Activated CD8-positive, alpha-beta T cell treated with anti-CD3 and anti-CD28 coated beads for 36 hours (primary cell): Measurements from ENCODE around the gene INPP5K. TPM values are rescaled to one million over a fixed set of nuclear protein-coding genes. Genes with fewer than 3 reads are reported as not detected.

Source experiments
- ATAC-seq: fragments of 200-7000 bp; cut with Tn5 transposase; one replicate; pipeline ENCODE4 v1.10.0; 2021; ENCODE audit warnings: mild to moderate bottlenecking, moderate library complexity
- CTCF ChIA-PET: fragments of 350-600 bp; sonication (Branson Sonifier 250); formaldehyde crosslinking; loops from one replicate; lab custom pipeline; 2021; ENCODE audit warnings: antibody characterized with exemption; lab: Charles Lee
- POLR2A ChIA-PET: fragments of 350-600 bp; sonication (Branson Sonifier 250); formaldehyde crosslinking; loops from one replicate; lab custom pipeline; 2021; ENCODE audit warnings: antibody characterized with exemption; lab: Charles Lee
- DNase-seq: peaks from one replicate; pipeline ENCODE4 v3.0.0-alpha.2; 2020
- H3K27ac Mint-ChIP-seq: one replicate; pipeline ENCODE4 v1.8.0; 2021; ENCODE audit warnings: mild to moderate bottlenecking, mixed read lengths
- H3K27me3 Mint-ChIP-seq: one replicate; pipeline ENCODE4 v1.8.0; 2021; ENCODE audit warnings: mixed read lengths
- H3K36me3 Mint-ChIP-seq: one replicate; pipeline ENCODE4 v1.8.0; 2021; ENCODE audit warnings: low read depth, mixed read lengths
- H3K4me1 Mint-ChIP-seq: one replicate; pipeline ENCODE4 v1.8.0; 2021; ENCODE audit warnings: low read depth, mixed read lengths
- H3K4me3 Mint-ChIP-seq: one replicate; pipeline ENCODE4 v1.8.0; 2021; ENCODE audit warnings: mild to moderate bottlenecking, moderate library complexity, mixed read lengths
- H3K9me3 Mint-ChIP-seq: one replicate; pipeline ENCODE4 v1.8.0; 2021; ENCODE audit warnings: mixed read lengths
- intact Hi-C: fragments of 100-400 bp; cut with micrococcal nuclease; formaldehyde crosslinking; loops from one replicate; pipeline ENCODE4 v1.10.0; 2022
- total RNA-seq, 2 experiments: library from RNA; stranded (reverse); gene quantifications; one replicate each; pipeline ENCODE4 v1.2.3, GENCODE V29; 2021
- TF ChIP-seq, protein P1 (sequence below): fragments of 200-600 bp; IDR thresholded peaks from one replicate; pipeline ENCODE4 v1.8.0; 2022; ENCODE audit warnings: antibody characterized with exemption, mild to moderate bottlenecking

Gene INPP5K
- total RNA-seq, 2 experiments from 2014 or later: 16.5 to 16.7 TPM

DNA sequence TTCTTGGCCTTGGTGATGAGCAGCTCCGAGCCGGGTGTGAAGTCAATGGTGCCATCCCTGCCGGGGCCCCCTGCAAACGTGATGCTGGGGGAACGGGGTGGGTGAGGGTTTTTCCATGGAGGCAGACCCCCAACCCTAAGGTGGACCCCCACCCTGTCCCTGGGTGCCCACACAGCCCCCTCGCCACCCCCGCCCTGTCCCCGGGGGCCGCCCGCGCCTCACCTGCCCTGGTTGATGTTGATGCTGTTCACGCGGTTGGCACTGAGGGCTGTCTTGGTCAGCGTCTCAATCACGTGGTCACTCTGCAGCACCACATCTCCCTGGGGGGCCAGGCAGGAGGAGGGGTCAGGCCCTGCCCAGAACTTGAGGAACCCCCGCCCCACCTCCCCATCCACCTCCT lies 49.2 kb downstream of the INPP5K start:
- Mint-ChIP-seq H3K36me3 (peaks cover 15% of the 10 kb centered on the region), H3K27ac (no peak overlapping the region), H3K9me3 (peaks cover 2% of the 10 kb centered on the region), H3K27me3 (peaks cover 13% of the 10 kb centered on the region), H3K4me1 (peaks cover 15% of the 10 kb centered on the region), H3K4me3 (no peak overlapping the region)
- TF ChIP-seq, protein P1, sequence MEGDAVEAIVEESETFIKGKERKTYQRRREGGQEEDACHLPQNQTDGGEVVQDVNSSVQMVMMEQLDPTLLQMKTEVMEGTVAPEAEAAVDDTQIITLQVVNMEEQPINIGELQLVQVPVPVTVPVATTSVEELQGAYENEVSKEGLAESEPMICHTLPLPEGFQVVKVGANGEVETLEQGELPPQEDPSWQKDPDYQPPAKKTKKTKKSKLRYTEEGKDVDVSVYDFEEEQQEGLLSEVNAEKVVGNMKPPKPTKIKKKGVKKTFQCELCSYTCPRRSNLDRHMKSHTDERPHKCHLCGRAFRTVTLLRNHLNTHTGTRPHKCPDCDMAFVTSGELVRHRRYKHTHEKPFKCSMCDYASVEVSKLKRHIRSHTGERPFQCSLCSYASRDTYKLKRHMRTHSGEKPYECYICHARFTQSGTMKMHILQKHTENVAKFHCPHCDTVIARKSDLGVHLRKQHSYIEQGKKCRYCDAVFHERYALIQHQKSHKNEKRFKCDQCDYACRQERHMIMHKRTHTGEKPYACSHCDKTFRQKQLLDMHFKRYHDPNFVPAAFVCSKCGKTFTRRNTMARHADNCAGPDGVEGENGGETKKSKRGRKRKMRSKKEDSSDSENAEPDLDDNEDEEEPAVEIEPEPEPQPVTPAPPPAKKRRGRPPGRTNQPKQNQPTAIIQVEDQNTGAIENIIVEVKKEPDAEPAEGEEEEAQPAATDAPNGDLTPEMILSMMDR: no peak
- ChIA-PET CTCF (no interaction called here), POLR2A (interaction anchor here (0.6 kb wide), 1 partner anchor 618 kb away, joined by 3 read pairs; no protein-coding TSS in a partner anchor)
- intact Hi-C loops: no loop called here
- DNase-seq (no peak), ATAC-seq (no peak)

DNA sequence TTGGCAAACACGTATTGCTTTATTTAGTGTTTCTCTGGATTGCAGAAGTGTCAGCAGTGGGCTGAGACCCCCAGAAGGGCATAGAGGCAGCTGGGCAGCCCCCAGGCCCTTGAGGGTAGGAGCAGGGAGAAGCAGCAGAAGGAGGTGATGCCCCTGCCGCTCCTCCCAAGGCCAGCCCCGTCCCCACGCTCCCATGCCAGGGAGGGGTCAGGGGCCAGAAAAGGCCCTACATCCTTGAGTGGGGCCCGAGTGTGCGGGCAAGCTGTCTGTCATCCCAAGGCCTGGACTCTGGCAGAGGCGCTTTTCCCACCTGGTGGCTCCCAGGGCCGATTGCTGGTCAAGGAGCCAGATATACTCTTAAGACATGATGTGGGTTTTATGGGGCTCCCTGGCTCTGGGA lies 52.2 kb downstream of the INPP5K start:
- no peak overlapping the region for H3K4me3 Mint-ChIP-seq
- intact Hi-C loops: loop anchor here (5.0 kb wide), 1 partner anchor 53 kb away; the partner anchor contains the start of gene INPP5K

DNA sequence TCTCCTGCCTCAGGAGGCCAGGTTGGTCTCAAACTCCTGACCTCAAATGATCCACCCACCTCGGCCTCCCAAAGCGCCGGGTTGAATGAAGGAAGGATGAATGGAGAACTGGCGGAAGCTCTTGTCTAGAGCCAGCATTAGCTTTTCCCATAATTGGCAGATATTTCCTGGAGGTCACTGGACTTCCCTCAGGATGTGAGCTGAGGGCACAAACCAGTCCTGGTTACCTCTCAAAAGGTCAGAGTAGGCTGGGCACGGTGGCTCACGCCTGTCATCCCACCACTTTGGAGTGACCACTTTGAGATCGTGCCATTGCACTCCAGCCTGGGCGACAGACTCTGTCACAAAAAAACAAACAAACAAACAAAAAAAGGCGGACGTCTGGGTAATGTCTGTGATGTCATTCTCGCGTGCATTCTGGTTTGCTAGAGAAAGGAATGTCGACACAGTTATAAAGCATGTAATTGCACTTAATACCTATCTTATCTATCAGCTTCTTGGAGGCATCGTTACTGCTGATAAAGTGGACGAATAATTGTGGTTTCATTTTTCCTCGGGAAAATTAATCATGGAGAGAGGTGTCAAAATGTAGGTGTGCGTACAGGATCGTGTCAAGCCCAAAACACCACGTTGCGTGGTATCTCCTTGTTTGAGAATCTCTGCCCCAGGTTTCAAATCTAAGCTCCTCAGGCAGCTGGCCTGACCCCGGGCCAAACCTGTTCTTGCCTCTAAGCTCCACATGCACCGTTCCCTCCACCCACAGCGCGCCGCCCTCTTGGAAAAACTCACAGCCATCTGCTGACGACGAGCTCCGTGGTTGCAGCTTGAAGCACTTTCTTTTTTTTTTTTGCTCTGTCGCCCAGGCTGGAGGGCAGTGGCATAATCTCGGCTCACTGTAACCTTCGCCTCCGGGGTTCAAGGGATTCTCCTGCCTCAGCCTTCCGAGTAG lies 54.0 kb downstream of the INPP5K start:
- Mint-ChIP-seq H3K27me3 (peaks cover 30% of the 10 kb centered on the region), H3K9me3 (no peaks in the 10 kb centered on the region), H3K4me3 (peak overlapping the region; percentile 38), H3K36me3 (peaks cover 3% of the 10 kb centered on the region), H3K27ac (peak overlapping the region; percentile 50), H3K4me1 (peaks cover 29% of the 10 kb centered on the region)
- TF ChIP-seq, protein P1: no peak
- ATAC-seq (peak; percentile 3), DNase-seq (peak; percentile 34)
- ChIA-PET POLR2A (interaction anchor here (0.8 to 1.9 kb wide), 8 partner anchors 14 to 130 kb away, joined by 3 to 5 read pairs (median 4); partner anchors contain the start of genes INPP5K and YWHAE), CTCF (interaction anchor here (1.1 to 1.8 kb wide), 5 partner anchors 13 to 130 kb away, joined by 3 to 9 read pairs (median 3); partner anchors contain the start of gene INPP5K)
- intact Hi-C loops: loop anchor here (5.0 kb wide), 1 partner anchor 55 kb away; the partner anchor contains the start of gene INPP5K

More for the DNA sequence above, 52.2 kb downstream of the INPP5K start:
- peaks cover 29% of the 10 kb centered on the region for H3K4me1 Mint-ChIP-seq
- no peak for DNase-seq
- ChIA-PET POLR2A (interaction anchor here (1.0 kb wide), 1 partner anchor 9 kb away, joined by 5 read pairs; no protein-coding TSS in a partner anchor), CTCF (interaction anchor here (1.8 kb wide), 1 partner anchor 99 kb away, joined by 9 read pairs; no protein-coding TSS in a partner anchor)
- H3K9me3 Mint-ChIP-seq: no peaks in the 10 kb centered on the region
- TF ChIP-seq, protein P1: no peak
- H3K27ac Mint-ChIP-seq: no peak overlapping the region
- H3K27me3 Mint-ChIP-seq: peaks cover 27% of the 10 kb centered on the region
- H3K36me3 Mint-ChIP-seq: peaks cover 12% of the 10 kb centered on the region
- no peak for ATAC-seq

DNA sequence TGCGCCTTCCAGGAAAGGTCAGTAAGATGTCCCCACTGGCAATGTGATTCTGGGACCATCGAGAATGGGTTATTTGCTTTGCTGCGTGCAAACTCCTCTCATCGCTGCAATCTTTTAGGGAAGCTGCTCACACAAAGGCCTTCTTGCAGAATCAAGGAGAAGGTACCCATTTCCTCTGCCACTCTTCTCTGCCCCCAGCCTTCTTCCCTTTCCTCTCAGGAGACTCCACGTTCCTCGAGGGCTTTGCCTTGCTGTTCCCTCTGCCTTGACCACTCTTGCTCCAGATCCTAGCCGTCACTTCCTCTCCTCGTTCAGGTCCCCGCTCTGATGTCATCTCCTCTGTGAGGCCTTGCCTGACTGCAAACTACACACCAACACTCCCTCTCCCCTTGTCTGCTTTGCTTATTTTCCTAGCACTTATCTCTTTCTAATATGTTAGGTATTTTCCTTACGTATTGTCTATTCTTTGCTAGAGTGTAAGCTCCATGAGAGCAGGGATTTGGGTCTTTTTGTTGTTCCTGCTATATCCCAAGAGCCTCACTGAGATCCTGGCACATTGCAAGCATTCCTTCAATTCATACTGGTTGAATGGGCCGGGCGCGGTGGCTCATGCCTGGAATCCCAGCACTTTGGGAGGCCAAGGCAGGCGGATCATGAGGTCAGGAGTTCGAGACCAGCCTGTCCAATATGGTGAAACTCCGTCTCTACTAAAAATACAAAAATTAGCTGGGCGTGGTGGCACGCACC lies 55.0 kb downstream of the INPP5K start:
- intact Hi-C loops: loop anchor here (5.0 kb wide), 1 partner anchor 56 kb away; the partner anchor contains the start of gene INPP5K
- TF ChIP-seq, protein P1: no peak
- ATAC-seq (no peak), DNase-seq (no peak)
- Mint-ChIP-seq H3K36me3 (peaks cover 3% of the 10 kb centered on the region), H3K9me3 (no peaks in the 10 kb centered on the region), H3K27me3 (peaks cover 33% of the 10 kb centered on the region), H3K27ac (no peak overlapping the region), H3K4me3 (no peak overlapping the region), H3K4me1 (peaks cover 31% of the 10 kb centered on the region)
- CTCF ChIA-PET: no interaction called here
- POLR2A ChIA-PET: interaction anchor here (1.1 to 1.2 kb wide), 2 partner anchors 20 to 47 kb away, joined by 3 read pairs; no protein-coding TSS in a partner anchor
